Right lobe of liver (tissue), 4 donors: ENCODE data around the gene LRRC55.

Experiments used
- CTCF ChIP-seq, 4 donors: fragments of 200-600 bp in 3 of 4; fragments of 450-650 bp in 1 of 4; IDR thresholded peaks; one replicate each; pipeline versions ENCODE4 v1.5.1 to v1.8.0; 2016 to 2022; ENCODE audit warnings: antibody characterized with exemption in 4 of 4, mild to moderate bottlenecking in 2 of 4
- POLR2A ChIP-seq: fragments of 450-650 bp; IDR thresholded peaks from one replicate; pipeline ENCODE4 v1.6.1; 2017; ENCODE audit warnings: antibody characterized with exemption, mild to moderate bottlenecking
- donor health status: DM: no; HTN: no; CAD: no.
- donor health status: DM: no; HTN: no; CAD: no.
- donor health status: DM: no; HTN: yes; CAD: no.

- TF ChIP-seq CTCF (IDR thresholded peaks at IDR 0.05) (no peak), POLR2A (no peak)
Measured at GRCh38 chr11:57240007-57240406, 58.3 kb downstream of the LRRC55 start.
